SK-N-SH (cell line): ENCODE results near the gene CYBA. TPM values are rescaled to one million over a fixed set of nuclear protein-coding genes. Genes with fewer than 3 reads are reported as not detected.

Experiments used
- CTCF ChIA-PET: fragments of 300-600, 350-600 bp; formaldehyde crosslinking; extraction: SDS; loops from one replicate; lab custom pipeline; 2021; lab: Yijun Ruan, JAX
- POLR2A ChIA-PET: fragments of 350-600 bp; sonication (Branson Sonifier 250); formaldehyde crosslinking; extraction: SDS; loops from one replicate; lab custom pipeline; 2020; ENCODE audit warnings: antibody characterized with exemption, inconsistent platforms; lab: Yijun Ruan, JAX
- DNase-seq: peaks from one replicate; pipeline ENCODE4 v3.0.0; 2012
- H2AFZ ChIP-seq: fragments of 200-600 bp; sonication (generic); 2 replicates; pipeline ENCODE4 v1.8.1; 2016; ENCODE audit warnings: antibody characterized with exemption, mild to moderate bottlenecking, low read depth
- H3F3A ChIP-seq: fragments of 200-600 bp; sonication (generic); replicated peaks from 2 replicates; pipeline ENCODE3; 2016; ENCODE audit warnings: antibody characterized with exemption, mild to moderate bottlenecking; ENCODE audit not compliant: insufficient read depth
- H3K27ac ChIP-seq, 2 experiments: fragments of 200-500 bp in 1 of 2; fragments of 200-600 bp in 1 of 2; sonication (Bioruptor generic) in 1 of 2; sonication (generic), shearing (Covaris generic) in 1 of 2; 2 replicates each; pipeline versions ENCODE4 v1.5.1 to v1.6.1; 2014 to 2016; ENCODE audit warnings: low read depth in 2 of 2, inconsistent platforms in 1 of 2, low read length in 1 of 2, mild to moderate bottlenecking in 1 of 2, mixed read lengths in 1 of 2
- H3K27me3 ChIP-seq: fragments of 200-600 bp; sonication (generic), shearing (Covaris generic); 2 replicates; pipeline ENCODE4 v1.6.1; 2016; ENCODE audit warnings: mixed run types; ENCODE audit not compliant: insufficient read depth
- H3K36me3 ChIP-seq, 2 experiments: fragments of 200-500 bp in 1 of 2; fragments of 200-600 bp in 1 of 2; sonication (Bioruptor generic) in 1 of 2; sonication (generic) in 1 of 2; replicated peaks in 1 of 2; 2 replicates each; pipeline versions ENCODE3 to v1.5.1; 2014 to 2016; ENCODE audit warnings: low read length in 1 of 2, mild to moderate bottlenecking in 1 of 2; ENCODE audit not compliant: insufficient read depth in 2 of 2, control insufficient read depth in 1 of 2
- H3K4me1 ChIP-seq, 2 experiments: fragments of 200-500 bp in 1 of 2; fragments of 200-600 bp in 1 of 2; sonication (Bioruptor generic) in 1 of 2; sonication (generic), shearing (Covaris generic) in 1 of 2; 2 replicates each; pipeline versions ENCODE4 v1.5.1 to v1.6.1; 2014 to 2016; ENCODE audit warnings: low read depth in 1 of 2, low read length in 1 of 2, mixed run types in 1 of 2; ENCODE audit not compliant: insufficient read depth in 2 of 2, control insufficient read depth in 1 of 2
- H3K4me2 ChIP-seq: fragments of 200-600 bp; sonication (generic), shearing (Covaris generic); 2 replicates; pipeline ENCODE4 v1.6.1; 2017; ENCODE audit warnings: mixed run types
- H3K4me3 ChIP-seq, 2 experiments: fragments of 200-500 bp in 1 of 2; fragments of 200-600 bp in 1 of 2; sonication (Bioruptor generic) in 1 of 2; sonication (generic), shearing (Covaris generic) in 1 of 2; 2 replicates each; pipeline versions ENCODE4 v1.5.1 to v1.8.1; 2014 to 2016; ENCODE audit warnings: low read depth in 2 of 2, inconsistent platforms in 1 of 2, low read length in 1 of 2, mild to moderate bottlenecking in 1 of 2, mixed read lengths in 1 of 2, moderate library complexity in 1 of 2
- H3K79me2 ChIP-seq: fragments of 200-600 bp; sonication (generic); 2 replicates; pipeline ENCODE4 v1.8.1; 2017; ENCODE audit warnings: mild to moderate bottlenecking; ENCODE audit not compliant: insufficient read depth
- H3K9ac ChIP-seq: fragments of 200-600 bp; sonication (generic); 2 replicates; pipeline ENCODE4 v1.6.1; 2017; ENCODE audit warnings: mixed run types
- H3K9me2 ChIP-seq: fragments of 200-600 bp; sonication (generic); 2 replicates; pipeline ENCODE4 v1.6.1; 2017; ENCODE audit warnings: mixed run types
- H3K9me3 ChIP-seq: fragments of 200-600 bp; sonication (generic); 2 replicates; pipeline ENCODE4 v1.6.1; 2017; ENCODE audit warnings: mixed run types, mild to moderate bottlenecking, moderate library complexity
- H4K20me1 ChIP-seq: fragments of 200-600 bp; sonication (generic); 2 replicates; pipeline ENCODE4 v1.6.1; 2017; ENCODE audit warnings: mild to moderate bottlenecking, mixed run types; ENCODE audit not compliant: insufficient read depth
- CHD2 ChIP-seq: fragments of 150-350 bp; IDR thresholded peaks from 2 replicates; pipeline ENCODE4 v1.6.1; 2018; ENCODE audit warnings: low read length; ENCODE audit not compliant: partially characterized antibody
- FOSL2 ChIP-seq: IDR thresholded peaks from 2 replicates; pipeline ENCODE4 v1.4.0; 2012; ENCODE audit warnings: low read depth, mild to moderate bottlenecking, moderate library complexity, borderline replicate concordance
- FOXJ3 ChIP-seq: sonication (generic); formaldehyde crosslinking; IDR thresholded peaks from 2 replicates; pipeline ENCODE4 v1.5.1; 2020; ENCODE audit warnings: mild to moderate bottlenecking, missing genetic modification reagents
- GABPA ChIP-seq: IDR thresholded peaks from 2 replicates; pipeline ENCODE4 v1.4.0; 2012; ENCODE audit warnings: low read depth, mild to moderate bottlenecking
- GATA2 ChIP-seq: sonication (generic); formaldehyde crosslinking; IDR thresholded peaks from 2 replicates; pipeline ENCODE4 v1.5.0; 2020; ENCODE audit warnings: mild to moderate bottlenecking, missing genetic modification reagents
- MXI1 ChIP-seq: IDR thresholded peaks from 2 replicates; pipeline ENCODE4 v1.6.1; 2012; ENCODE audit warnings: mild to moderate bottlenecking, low read depth, low read length, improper control_type of control experiment
- NRF1 ChIP-seq: IDR thresholded peaks from 2 replicates; pipeline ENCODE4 v1.6.1; 2012; ENCODE audit warnings: low read depth, mild to moderate bottlenecking, low read length
- POLR2AphosphoS5 ChIP-seq: IDR thresholded peaks from 2 replicates; pipeline ENCODE4 v1.6.1; 2012; ENCODE audit warnings: low read depth, low read length
- RXRA ChIP-seq: IDR thresholded peaks from 2 replicates; pipeline ENCODE4 v1.4.0; 2012; ENCODE audit warnings: low read depth, mild to moderate bottlenecking, borderline replicate concordance
- SMC3 ChIP-seq: IDR thresholded peaks from 2 replicates; pipeline ENCODE4 v1.6.1; 2012; ENCODE audit warnings: low read depth, low read length, improper control_type of control experiment
- TCF12 ChIP-seq: IDR thresholded peaks from 2 replicates; pipeline ENCODE4 v1.4.0; 2012
- WGBS: methylation state at CpG from one replicate; pipeline ENCODE4 v1.1.6; 2017; ENCODE audit warnings: low lambda C conversion rate; 5-methylcytosine and 5-hydroxymethylcytosine counted together
- polyA plus RNA-seq, 3 experiments: library from polyadenylated mRNA; depleted of rRNA; stranded (reverse); fragments of >200 nt; gene quantifications; 2 replicates each; pipeline ENCODE4 v1.2.3, GENCODE V29; 2012
- TF ChIP-seq, protein P1 (sequence below): IDR thresholded peaks from 2 replicates; pipeline ENCODE4 v1.4.0; 2012; ENCODE audit warnings: low read depth, borderline replicate concordance
- TF ChIP-seq, protein P2 (sequence below): IDR thresholded peaks from 2 replicates; pipeline ENCODE4 v1.4.0; 2012; ENCODE audit warnings: low read depth
- TF ChIP-seq, protein P3 (sequence below): IDR thresholded peaks from 2 replicates; pipeline ENCODE4; 2012
- TF ChIP-seq, protein P4 (sequence below): IDR thresholded peaks from 2 replicates; pipeline ENCODE4 v1.4.0; 2012; ENCODE audit warnings: low read depth, borderline replicate concordance
- TF ChIP-seq, protein P5 (sequence below): IDR thresholded peaks from 2 replicates; pipeline ENCODE4 v1.6.1; 2012; ENCODE audit warnings: mild to moderate bottlenecking, low read depth, low read length, moderate library complexity

Gene CYBA
- polyA plus RNA-seq, 1 of the 3 experiments (the other 2 are of a cell fraction), result 176 TPM

DNA sequence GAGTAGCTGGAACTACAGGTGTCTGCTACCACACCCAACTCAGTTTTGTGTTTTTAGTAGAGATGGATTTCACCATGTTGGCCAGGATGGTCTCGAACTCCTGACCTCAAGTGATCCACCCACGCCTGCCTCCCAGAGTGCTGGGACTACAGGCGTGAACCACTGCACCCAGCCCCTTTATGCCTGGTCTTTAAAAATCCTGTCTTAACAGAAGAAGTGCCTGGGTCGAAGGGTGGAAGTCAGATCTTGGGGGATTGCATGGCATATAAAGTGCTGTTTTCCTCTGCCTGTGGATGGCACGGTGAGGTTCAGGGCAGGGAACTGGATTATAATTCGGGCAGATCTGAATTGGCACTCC is 50.3 kb downstream of the CYBA start:
- Histone ChIP-seq H2AFZ (no peak overlapping the region), H3K9me3 (no peaks in the 10 kb centered on the region), H3K27ac (no peak overlapping the region), H3K9ac (no peak overlapping the region), H3K4me3 (no peak overlapping the region), H3K36me3 (peaks cover 28 to 49% of the 10 kb centered on the region in 2 experiments), H3K4me1 (no peaks in the 10 kb centered on the region), H3F3A (no peaks in the 10 kb centered on the region), H3K79me2 (peaks cover 25% of the 10 kb centered on the region; the same call in 1 of the 2 replicates), H3K4me2 (no peak overlapping the region), H3K27me3 (no peaks in the 10 kb centered on the region), H3K9me2 (no peaks in the 10 kb centered on the region), H4K20me1 (no peaks in the 10 kb centered on the region)
- 86% methylated on average over 6 of the region's 6 CpGs for WGBS
- TF ChIP-seq POLR2AphosphoS5, result no peak
- no peak for TF ChIP-seq GABPA
- TF ChIP-seq, protein P1, sequence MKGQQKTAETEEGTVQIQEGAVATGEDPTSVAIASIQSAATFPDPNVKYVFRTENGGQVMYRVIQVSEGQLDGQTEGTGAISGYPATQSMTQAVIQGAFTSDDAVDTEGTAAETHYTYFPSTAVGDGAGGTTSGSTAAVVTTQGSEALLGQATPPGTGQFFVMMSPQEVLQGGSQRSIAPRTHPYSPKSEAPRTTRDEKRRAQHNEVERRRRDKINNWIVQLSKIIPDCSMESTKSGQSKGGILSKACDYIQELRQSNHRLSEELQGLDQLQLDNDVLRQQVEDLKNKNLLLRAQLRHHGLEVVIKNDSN, result no peak
- TF ChIP-seq, protein P2, sequence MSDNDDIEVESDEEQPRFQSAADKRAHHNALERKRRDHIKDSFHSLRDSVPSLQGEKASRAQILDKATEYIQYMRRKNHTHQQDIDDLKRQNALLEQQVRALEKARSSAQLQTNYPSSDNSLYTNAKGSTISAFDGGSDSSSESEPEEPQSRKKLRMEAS, result no peak
- TF ChIP-seq, protein P3, sequence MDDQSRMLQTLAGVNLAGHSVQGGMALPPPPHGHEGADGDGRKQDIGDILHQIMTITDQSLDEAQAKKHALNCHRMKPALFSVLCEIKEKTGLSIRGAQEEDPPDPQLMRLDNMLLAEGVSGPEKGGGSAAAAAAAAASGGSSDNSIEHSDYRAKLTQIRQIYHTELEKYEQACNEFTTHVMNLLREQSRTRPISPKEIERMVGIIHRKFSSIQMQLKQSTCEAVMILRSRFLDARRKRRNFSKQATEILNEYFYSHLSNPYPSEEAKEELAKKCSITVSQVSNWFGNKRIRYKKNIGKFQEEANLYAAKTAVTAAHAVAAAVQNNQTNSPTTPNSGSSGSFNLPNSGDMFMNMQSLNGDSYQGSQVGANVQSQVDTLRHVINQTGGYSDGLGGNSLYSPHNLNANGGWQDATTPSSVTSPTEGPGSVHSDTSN, result no peak
- no peak for TF ChIP-seq MXI1
- TF ChIP-seq GATA2, result no peak
- TF ChIP-seq FOSL2, result no peak
- TF ChIP-seq FOXJ3 (CRISPR knock-in tag), result no peak
- TF ChIP-seq SMC3, result no peak
- no peak for TF ChIP-seq TCF12
- no peak for TF ChIP-seq CHD2
- no peak for TF ChIP-seq RXRA
- no peak for DNase-seq
- CTCF ChIA-PET, result no interaction called here
- POLR2A ChIA-PET, result no interaction called here

DNA sequence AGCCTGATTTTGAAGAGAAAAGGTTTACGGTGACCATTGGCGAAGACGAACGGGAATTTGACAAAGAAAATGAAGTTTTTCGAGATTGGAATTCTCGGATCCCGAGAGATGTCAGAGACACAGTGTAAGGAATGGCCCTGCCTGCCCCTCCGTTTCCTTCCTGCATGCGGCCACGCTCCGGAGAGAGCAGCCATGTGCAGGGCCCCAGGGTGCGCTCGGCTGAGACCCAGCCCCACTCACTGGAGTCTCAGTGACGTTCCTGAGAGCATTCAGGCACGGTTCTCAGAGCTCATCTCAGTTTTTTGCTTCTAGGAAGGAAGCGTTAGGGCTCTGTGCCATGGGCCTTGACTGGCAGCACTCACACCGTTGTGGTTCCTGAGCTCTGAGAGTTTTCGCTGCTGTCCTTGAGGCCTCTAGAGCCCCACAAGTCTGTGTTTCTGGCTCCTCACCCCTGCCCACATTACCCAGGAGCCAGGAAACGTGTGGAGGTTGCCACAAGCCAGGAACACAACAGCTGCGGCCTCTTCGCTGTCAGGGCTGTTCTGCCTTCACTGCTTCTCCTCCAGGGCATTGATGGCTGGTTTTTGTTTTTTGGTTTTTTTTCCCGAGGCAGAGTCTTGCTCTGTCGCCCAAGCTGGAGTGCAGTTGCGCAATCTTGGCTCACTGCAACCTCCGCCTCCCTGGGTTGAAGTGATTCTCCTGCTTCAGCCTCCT is 50.9 kb downstream of the CYBA start:
- Histone ChIP-seq H3F3A (no peaks in the 10 kb centered on the region), H3K4me3 (no peak overlapping the region), H3K9me2 (no peaks in the 10 kb centered on the region), H3K9ac (no peak overlapping the region), H3K79me2 (peaks cover 30% of the 10 kb centered on the region; the same call in 1 of the 2 replicates), H3K4me1 (no peaks in the 10 kb centered on the region), H3K27ac (no peak overlapping the region), H3K27me3 (no peaks in the 10 kb centered on the region), H3K9me3 (no peaks in the 10 kb centered on the region), H2AFZ (no peak overlapping the region), H4K20me1 (no peaks in the 10 kb centered on the region), H3K36me3 (peaks cover 28 to 46% of the 10 kb centered on the region in 2 experiments), H3K4me2 (no peak overlapping the region)
- ChIA-PET CTCF (interaction anchor here (1.0 kb wide), 1 partner anchor 12 kb away, joined by 3 read pairs; no protein-coding TSS in a partner anchor), POLR2A (no interaction called here)
- DNase-seq, result no peak
- TF ChIP-seq, protein P1, result no peak
- TF ChIP-seq NRF1 (no peak), FOSL2 (no peak), MXI1 (no peak)
- TF ChIP-seq, protein P4, sequence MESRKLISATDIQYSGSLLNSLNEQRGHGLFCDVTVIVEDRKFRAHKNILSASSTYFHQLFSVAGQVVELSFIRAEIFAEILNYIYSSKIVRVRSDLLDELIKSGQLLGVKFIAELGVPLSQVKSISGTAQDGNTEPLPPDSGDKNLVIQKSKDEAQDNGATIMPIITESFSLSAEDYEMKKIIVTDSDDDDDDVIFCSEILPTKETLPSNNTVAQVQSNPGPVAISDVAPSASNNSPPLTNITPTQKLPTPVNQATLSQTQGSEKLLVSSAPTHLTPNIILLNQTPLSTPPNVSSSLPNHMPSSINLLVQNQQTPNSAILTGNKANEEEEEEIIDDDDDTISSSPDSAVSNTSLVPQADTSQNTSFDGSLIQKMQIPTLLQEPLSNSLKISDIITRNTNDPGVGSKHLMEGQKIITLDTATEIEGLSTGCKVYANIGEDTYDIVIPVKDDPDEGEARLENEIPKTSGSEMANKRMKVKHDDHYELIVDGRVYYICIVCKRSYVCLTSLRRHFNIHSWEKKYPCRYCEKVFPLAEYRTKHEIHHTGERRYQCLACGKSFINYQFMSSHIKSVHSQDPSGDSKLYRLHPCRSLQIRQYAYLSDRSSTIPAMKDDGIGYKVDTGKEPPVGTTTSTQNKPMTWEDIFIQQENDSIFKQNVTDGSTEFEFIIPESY, result no peak
- TF ChIP-seq, protein P5, sequence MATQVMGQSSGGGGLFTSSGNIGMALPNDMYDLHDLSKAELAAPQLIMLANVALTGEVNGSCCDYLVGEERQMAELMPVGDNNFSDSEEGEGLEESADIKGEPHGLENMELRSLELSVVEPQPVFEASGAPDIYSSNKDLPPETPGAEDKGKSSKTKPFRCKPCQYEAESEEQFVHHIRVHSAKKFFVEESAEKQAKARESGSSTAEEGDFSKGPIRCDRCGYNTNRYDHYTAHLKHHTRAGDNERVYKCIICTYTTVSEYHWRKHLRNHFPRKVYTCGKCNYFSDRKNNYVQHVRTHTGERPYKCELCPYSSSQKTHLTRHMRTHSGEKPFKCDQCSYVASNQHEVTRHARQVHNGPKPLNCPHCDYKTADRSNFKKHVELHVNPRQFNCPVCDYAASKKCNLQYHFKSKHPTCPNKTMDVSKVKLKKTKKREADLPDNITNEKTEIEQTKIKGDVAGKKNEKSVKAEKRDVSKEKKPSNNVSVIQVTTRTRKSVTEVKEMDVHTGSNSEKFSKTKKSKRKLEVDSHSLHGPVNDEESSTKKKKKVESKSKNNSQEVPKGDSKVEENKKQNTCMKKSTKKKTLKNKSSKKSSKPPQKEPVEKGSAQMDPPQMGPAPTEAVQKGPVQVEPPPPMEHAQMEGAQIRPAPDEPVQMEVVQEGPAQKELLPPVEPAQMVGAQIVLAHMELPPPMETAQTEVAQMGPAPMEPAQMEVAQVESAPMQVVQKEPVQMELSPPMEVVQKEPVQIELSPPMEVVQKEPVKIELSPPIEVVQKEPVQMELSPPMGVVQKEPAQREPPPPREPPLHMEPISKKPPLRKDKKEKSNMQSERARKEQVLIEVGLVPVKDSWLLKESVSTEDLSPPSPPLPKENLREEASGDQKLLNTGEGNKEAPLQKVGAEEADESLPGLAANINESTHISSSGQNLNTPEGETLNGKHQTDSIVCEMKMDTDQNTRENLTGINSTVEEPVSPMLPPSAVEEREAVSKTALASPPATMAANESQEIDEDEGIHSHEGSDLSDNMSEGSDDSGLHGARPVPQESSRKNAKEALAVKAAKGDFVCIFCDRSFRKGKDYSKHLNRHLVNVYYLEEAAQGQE, result no peak
- WGBS, result 88% methylated on average over 24 of the region's 25 CpGs
